GM12864 (cell line): Measurements from ENCODE around the gene DHRS1.

Source experiments
- DNase-seq: peaks from one replicate; pipeline ENCODE4 v3.0.0-alpha.2; 2011; ENCODE audit warnings: low read depth
- H3K4me3 ChIP-seq: 2 replicates; pipeline ENCODE4 v1.5.1; 2011; ENCODE audit warnings: mild to moderate bottlenecking, low read depth, low read length, control low read depth
- CTCF ChIP-seq: IDR thresholded peaks from 2 replicates; pipeline ENCODE4 v1.5.1; 2011; ENCODE audit warnings: low read depth, mild to moderate bottlenecking, moderate library complexity, low read length, control low read depth, inconsistent platforms; ENCODE audit errors: missing control alignments

Gene DHRS1

GRCh38 chr14:24274101-24274543 is 25.5 kb downstream of the DHRS1 start:
- TF ChIP-seq CTCF, result no peak
- peak; percentile 85 for DNase-seq
- no peak overlapping the region; the same call in none of the 2 replicates for H3K4me3 ChIP-seq

- H3K4me3 ChIP-seq, result no peak overlapping the region; the same call in 1 of the 2 replicates
- DNase-seq, result no peak
- peak; percentile 41 for TF ChIP-seq CTCF
Observed at GRCh38 chr14:24273422-24273998, 26.1 kb downstream of the DHRS1 start.

- TF ChIP-seq CTCF, result no peak
- no peak overlapping the region; the same call in 1 of the 2 replicates for H3K4me3 ChIP-seq
- DNase-seq, result no peak
Observed at GRCh38 chr14:24272467-24272866, 27.1 kb downstream of the DHRS1 start.

GRCh38 chr14:24271834-24272263 is 27.7 kb downstream of the DHRS1 start:
- no peak for TF ChIP-seq CTCF
- H3K4me3 ChIP-seq, result peak overlapping the region; percentile 68

GRCh38 chr14:24271134-24271833 is 28.3 kb downstream of the DHRS1 start, which contains the start of gene RABGGTA:
RABGGTA (minus strand) TSS chr14:24271597; CDS start chr14:24271115, 482 bp downstream.
- peak; percentile 82 for DNase-seq
- H3K4me3 ChIP-seq, result peak within 1 kb of the TSS; percentile 68
- peak; percentile 80 for TF ChIP-seq CTCF

More at GRCh38 chr14:24271834-24272263, 27.7 kb downstream of the DHRS1 start:
- DNase-seq, result no peak

GRCh38 chr14:24270537-24271133 is 28.9 kb downstream of the DHRS1 start:
- H3K4me3 ChIP-seq, result peak overlapping the region; percentile 68
- no peak for DNase-seq
- no peak for TF ChIP-seq CTCF
